GM12872 (cell line): Measurements from ENCODE around the gene ACKR4.

Experiments used
- TF ChIP-seq, protein P1 (sequence below): IDR thresholded peaks from 3 replicates; pipeline ENCODE4 v1.5.1; 2011; ENCODE audit warnings: low read depth, mild to moderate bottlenecking, low read length, moderate library complexity; ENCODE audit not compliant: insufficient read depth

ACKR4 gene

DNA sequence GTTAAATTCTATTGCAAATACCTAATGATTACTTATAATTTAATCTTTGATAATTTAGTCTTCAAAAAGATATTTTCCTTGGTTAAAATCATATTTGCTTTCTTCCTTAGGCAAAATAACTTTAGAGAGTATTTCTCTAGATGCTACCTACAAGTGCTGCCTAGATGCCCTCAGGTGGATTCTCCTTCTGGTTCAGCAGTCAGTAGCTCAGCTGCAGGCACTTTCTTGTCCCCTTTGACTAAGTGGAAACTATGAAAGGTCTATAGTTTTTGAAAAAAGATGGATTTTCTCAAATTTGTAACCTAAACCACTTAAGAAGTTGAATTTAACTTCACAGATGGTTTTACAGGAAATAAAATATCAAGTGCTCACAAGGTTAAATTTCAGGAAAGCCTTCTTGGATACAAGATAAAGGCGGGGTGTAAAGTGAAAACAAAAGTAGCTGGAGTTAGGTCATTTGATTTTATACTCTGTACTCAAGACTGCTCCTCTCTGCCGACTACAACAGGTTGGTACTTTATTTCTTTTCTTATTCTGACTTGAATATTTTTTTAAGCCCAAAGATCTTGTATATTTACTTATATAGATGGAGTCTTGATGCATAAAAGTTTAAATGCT is at the start of gene ACKR4:
Gene ACKR4, plus strand, starts transcription at position 455 of the 618 bp plus-strand sequence. CDS start 3,128 bp downstream, outside the sequence.
- TF ChIP-seq, protein P1, sequence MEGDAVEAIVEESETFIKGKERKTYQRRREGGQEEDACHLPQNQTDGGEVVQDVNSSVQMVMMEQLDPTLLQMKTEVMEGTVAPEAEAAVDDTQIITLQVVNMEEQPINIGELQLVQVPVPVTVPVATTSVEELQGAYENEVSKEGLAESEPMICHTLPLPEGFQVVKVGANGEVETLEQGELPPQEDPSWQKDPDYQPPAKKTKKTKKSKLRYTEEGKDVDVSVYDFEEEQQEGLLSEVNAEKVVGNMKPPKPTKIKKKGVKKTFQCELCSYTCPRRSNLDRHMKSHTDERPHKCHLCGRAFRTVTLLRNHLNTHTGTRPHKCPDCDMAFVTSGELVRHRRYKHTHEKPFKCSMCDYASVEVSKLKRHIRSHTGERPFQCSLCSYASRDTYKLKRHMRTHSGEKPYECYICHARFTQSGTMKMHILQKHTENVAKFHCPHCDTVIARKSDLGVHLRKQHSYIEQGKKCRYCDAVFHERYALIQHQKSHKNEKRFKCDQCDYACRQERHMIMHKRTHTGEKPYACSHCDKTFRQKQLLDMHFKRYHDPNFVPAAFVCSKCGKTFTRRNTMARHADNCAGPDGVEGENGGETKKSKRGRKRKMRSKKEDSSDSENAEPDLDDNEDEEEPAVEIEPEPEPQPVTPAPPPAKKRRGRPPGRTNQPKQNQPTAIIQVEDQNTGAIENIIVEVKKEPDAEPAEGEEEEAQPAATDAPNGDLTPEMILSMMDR = no peak

DNA sequence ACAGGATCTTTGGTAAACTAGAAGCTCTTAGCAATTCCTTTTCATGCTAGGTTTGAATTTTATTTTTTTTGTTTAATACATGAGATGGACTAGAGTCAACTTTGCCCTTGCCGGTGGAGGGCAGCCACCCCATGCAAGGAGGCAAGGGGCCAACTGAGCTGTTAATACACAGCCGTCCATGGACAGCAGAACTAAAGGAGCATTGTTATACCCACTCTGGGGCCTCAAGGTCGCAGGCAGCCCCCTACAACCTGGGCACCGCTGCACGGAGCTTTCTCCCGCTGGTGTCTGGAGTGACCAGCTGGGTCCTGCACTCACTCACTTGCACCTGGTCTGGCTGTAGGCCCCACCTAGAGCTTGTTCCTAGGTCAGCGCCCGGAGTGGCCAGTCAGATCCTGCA is 47.9 kb upstream of the ACKR4 start:
- TF ChIP-seq, protein P1 = no peak

DNA sequence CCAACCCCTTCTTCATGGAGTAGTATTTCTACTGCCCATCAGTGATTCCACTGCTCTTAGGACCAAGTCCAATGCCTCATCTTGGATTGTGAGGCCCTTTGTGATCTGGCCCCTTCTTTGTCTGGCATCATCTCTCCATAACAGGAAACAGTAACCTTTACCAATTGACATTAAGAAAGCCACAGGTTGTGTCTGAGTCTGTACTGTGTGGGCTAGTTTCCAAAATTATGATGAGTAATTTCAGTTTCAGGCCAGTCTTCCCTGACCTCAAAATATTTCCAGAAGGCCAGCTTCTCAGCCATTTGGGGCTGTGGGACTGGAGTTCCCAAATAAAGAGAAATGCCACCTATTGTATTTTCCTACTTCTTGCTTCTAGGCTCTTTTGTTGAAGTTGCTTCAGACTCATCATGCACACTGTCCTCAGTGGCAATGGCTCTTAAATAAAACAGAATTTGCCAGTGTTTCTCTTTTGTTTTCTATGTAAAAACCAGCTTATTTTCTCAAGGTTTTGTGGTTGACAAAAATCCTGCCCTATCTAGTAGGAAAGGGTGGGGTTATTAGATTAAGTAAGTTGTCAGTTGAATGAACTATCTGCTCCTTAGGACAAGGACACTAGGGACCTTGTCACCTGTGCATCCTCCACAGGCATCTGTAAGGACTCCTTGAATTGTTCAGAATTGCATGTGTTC is 47.0 kb upstream of the ACKR4 start:
- TF ChIP-seq, protein P1 = no peak

DNA sequence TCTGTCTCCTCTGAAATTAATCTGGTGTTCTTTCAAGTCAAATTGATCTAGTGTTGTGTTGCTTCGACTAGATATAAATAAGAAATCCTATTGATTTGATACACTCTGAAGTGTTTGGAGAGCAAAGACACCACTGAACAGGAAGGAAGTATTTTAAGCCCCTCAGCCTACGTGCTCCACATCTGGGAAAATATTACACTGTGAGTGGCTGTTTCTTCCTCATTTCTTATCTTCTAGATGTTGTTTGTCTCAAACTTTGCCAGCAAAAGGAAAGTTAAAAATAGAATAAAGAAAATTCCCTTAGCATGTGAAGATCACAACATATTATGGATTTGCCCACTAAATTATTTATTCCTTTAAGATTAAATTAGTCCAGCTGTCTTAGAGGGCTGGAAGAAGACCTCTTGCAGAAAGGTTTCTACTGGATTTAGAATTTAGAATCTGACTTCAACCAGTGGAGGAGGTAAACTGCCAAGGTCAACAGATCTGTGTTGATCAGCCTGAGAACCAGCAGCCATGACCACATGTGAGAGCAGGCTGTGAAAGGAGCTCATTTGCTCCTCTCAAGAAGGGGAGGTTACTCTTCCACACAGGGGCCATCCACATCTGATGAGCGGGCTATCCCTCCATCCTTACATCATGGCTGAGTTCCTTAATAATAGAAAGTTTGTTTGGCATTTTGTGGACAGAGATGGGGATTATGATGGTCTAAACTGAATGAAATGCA is 46.3 kb upstream of the ACKR4 start:
- TF ChIP-seq, protein P1 = no peak

DNA sequence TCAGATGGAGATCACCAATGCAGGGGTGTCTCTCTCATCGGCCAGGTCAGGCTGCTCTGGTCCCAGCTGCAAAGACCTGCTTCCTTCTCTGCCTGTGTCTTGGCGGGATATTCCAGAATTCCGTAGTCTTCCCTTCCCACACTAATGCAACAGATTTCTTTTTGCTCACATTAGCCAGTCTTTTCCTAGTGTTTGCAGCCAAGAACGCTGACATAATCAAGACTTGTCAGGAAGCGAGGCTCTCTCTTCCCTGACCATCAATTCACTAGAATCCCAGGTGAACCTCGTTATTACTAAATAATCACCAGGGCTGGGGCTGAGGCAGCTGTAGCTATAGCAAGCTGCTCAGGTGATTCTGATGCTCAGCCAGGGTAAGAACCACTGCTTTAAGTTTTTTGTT is 43.2 kb upstream of the ACKR4 start:
- TF ChIP-seq, protein P1 = no peak

DNA sequence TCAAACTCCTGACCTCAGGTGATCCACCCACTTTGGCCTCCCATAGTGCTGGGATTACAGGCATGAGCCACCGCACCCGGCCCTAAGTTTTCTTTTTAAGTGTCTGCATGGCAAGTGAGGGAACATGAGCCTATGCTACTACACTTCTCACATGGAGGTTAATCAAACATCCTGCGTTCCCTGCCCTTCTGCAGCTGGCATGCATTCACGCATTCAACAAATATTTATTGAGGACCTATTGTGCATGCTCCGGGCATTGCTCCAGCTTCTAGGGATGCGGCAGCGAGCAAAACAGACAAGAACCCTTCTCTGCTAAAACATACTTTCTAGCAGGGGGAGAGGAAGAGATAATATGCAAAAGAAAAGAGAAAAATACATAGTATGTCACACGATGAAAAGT is 42.6 kb upstream of the ACKR4 start:
- TF ChIP-seq, protein P1 = no peak

DNA sequence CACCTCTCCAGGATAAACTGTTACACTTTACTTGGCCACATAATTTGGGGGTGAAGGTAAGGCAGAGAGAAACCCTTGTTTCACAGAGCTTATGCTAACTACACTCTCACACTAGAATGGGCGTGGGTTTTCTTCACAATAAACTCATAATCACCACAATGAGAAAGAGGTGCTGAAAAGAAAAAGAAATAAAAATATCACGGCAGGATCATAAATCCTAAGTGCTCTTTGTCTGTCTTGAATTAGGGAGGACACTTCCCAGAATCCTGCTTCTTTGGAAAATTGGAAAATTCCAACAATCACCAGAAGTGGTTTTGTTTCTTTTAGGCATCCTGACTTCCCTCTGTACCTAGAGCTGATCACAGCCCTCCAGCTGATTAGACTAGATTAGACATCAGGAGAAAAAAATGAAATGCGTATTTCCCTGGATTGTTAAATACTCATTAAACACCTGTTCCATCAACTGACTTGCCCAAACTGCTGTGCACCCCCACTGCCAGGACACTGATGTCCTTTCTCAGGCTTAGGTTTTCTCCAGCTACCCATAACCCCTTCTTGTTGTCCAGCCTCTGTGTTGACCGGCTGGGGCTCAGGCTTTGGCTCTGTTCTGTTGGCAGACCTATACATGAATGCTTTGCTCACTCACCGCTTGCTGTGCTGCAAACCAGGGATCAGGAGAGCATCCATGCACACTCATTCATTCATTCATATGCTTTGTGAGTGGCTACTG is 41.6 kb upstream of the ACKR4 start:
- TF ChIP-seq, protein P1 = no peak
